ENCODE data around the gene NOC2L.
"Not testable (repeated sequence)": the region's sequence is repeated elsewhere in the genome, so short reads cannot be mapped to it uniquely, and the experiment has no call there.

The NOC2L gene

DNA sequence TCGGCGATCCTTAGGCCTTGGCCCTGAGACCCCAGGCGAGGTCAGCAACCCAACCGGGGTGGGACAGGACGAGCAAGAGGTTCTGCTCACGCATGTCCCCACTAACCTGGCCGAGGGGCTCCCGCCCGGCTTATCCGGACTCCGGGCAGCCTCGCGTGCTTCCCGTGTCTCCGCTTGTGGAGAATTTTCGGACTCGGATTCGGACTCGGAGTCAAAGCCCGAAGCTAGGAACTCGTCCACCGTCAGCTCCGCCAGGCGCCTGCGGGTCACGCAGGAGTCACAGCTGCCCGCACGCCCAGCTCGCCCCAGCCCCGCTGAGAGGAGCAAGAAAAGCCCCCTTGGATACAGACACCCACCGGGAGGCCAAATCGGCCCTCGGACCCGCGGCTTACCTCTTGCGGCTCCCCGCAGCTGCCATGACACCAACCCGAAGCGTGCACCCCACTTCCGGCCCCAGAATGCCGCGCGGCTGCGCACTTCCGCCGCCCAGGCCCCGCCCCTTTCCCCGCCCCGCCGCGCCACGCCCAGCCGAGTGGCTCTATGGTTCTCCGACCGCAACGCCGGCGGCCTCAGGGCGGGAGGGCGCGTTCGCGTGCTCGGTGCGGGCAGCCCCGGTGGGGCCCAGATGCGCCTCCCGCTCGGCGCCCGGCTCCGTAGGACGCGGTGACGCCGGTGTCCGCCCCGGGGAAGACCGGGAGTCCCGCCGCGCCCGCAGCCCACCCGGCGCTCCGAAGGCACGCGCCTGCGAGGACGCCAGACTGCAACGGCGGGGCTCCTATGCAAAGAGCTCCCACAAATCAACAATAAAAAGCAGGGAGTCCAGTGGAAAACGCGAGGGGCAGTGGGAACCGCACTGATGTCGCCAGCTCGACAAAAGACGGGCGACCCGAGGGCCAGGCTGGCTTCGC lies at the start of gene NOC2L:
TSS of gene NOC2L (minus strand) at position 434 of the 908 bp plus-strand sequence. CDS start at position 418, 16 bp downstream.
- peak; percentile 95 for DNase-seq

DNA sequence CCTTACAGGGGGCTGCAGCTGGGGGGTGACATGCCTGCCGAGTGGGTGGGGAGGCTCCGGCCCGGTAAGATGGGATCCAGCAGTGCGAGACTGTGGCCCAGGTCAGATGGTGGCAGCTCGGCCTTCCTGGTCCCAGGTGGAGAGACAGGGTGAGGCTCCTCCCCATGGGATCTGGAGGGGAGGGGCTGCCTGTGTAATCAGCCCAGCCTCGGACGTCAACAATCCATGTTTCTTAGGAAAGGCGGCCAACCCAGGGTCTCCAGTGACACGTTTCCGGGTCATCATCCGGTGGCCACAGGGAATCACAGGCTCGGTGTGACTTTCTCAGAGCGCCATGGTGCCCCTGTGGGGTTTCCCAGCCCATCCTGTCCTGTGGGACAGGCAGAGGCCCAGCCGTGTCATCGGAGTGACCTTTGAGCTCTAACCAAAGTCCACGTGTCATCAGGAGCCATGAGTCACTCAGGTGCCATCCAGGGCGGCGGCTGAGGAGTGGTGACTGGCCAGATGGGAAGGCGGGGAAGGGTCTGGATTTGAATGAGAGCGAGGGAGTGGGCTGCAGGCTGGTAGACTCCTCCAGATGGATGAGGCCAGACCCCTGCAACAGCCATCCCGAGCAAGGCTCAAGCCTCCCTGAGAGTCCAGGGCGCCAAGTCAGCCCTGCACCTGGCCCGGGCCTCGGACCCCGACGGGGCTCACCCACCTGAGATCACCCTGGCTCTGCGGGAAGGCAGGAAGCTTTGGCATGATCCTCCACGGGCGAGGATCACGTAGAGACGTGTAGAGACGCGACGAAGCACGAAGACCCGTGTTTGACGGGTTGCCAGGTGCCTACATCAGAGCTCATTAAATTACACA lies 47.5 kb upstream of the NOC2L start:
- DNase-seq, result no peak

- no peak for DNase-seq
These were observed 46.8 kb upstream of the NOC2L start for GRCh38 chr1:1005774-1006304.

GRCh38 chr1:1004780-1005697 lies 46.0 kb upstream of the NOC2L start:
- no peak for DNase-seq

- DNase-seq, result no peak
These were observed 45.3 kb upstream of the NOC2L start for GRCh38 chr1:1004420-1004779.

DNA sequence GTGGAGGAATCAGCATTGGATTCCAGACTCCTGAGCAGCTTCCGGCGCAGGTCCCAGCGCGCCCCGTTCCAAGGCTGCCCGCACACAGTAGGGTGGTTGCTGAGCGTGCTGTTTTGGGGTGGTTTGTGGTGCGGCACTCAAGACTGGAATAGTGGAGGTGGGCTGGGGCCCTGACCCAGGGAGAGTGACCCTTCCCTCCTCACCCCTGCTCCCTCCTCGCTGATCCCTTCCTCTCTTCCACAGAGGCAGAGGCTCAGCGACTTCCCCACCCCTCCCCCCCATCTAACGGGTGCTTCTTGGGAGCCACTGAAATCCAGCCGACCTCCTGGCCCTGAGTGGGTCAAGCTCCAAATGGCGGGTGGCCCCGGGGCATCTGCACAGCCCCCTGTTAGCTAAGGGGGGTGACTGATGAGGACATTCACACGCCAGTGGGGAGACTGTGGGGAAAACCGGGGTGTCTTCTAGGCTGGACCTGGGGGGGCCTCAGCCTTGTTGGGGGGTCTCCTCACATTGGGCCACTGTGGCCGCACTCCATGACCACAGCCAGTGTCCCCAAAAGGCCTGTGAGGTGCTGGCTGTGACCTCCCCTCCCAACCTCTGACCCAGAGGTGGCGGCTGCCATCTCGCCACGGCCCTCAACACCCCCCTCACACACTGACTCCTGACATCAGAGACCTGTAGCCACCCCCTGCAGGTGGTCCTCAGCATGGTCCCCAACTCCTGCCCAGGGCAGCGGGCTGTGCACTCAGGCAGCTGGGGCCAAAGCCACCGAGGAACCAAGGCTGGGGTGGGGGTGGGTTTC lies 44.8 kb upstream of the NOC2L start:
- DNase-seq, result no peak

DNA sequence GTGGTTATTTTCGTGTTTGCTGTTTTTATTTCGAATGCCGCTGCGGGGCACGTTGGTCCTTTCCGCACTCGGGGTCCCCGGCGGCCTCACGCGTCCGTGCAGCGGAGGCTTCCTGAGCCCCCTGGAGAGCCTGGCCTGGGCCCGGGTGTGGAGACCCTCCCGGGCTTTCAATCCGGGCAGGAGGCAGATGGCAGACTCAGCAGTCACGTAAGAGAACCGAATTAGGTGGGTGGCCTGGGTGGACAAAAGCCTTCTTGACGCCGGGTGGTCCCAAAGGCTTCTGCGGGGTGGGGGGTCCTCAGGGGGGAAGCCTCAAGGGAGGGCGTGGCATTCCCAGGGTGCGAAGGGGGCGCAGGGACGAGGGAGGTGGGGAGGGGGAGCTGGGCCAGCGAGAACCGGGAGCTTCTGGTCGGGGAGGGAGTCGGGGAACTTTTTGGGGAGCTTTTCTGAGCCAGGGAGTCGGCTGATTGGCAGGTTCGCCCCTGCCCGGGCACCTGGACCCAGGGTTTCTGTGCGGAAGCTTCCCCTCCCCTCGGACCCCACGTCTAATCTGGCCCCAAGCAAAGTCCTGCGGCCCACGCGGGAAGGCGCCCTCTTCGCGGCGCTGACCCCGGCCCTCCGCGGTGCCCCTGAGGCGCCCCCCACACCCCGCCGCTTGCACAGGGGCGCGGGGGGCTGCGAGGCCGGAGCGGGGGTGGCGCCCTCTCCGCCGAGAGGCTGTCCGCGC lies 42.2 kb upstream of the NOC2L start:
- DNase-seq, result no peak

DNA sequence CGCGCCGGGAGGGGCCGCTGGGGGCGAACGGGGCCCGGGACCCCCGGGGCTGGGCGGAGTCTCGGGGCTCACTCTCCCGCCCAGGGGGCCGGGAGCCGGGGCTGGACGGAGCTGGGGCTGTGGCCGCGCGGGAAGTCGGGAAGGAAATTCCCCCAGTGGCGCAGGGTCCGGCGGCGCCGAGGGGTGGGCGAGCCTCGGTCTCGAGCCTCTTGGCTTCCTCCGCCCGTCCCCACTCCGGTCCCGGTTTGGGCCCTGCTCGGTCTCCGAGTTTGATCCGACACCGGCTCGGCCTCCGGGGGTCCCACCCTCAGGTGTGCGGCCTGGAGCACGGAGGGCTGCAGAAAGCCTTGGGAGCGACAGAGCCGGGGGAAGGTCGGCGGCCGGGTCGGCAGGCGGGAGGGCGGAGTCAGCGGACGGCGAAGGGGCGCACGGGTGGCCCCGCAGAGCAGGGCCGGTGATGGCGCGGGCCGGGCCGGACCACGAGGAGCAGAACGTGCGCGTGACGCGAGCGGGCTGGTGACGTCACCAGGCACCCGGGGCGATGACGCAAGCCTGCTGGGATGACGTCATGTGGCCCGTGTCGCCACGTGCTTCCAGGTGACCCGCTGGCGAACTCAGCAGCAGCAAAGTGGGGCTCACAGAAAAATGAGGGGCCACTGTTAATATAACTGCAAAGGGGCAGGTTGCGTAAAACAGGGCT lies 41.5 kb upstream of the NOC2L start:
- DNase-seq, result peak; percentile 86

DNA sequence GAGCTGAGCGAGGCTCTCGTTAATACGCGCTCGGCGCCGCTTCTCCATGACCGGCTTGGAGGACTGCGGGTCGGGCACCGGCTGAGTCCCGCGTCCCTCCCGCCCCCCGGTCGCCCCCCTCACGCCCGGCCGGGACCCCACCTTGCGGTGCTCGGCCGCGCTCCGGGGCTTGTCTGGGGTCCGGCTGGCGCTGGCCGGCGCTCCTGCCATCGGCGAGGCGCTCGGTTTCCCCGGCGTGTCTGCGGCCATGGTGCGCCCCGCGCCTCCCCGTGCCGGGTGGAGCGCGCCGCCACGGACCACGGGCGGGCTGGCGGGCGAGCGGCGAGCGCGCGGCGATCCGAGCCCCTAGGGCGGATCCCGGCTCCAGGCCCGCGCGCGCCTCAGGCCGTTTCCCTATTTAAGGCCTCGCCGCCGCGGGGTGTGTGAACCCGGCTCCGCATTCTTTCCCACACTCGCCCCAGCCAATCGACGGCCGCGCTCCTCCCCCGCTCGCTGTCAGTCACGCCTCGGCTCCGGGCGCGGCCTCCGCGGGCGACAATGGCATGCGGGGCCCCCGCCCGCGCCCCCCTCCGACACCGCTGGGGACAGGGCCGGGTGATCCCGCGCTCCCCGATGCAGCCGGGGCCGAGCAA lies 40.8 kb upstream of the NOC2L start, which contains the start of gene HES4:
TSS of gene HES4 (minus strand) at position 373 of the 632 bp plus-strand sequence. CDS start at position 249, 124 bp downstream.
- peak; percentile 79 for DNase-seq

GRCh38 chr1:998995-999724 lies 40.1 kb upstream of the NOC2L start:
- peak; percentile 50 for DNase-seq

DNA sequence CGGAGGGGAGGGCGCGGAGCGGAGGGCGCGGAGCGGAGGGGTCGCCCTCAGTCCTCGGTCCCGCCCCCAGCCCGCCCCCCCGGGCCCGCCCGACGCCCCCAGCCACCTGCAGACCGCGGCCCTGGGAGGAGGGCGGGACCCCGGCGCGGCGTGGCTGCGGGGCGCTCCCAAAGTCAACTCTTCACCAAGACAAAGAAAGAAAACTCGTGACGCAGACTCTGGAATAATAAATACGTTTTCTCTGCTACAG lies 39.6 kb upstream of the NOC2L start:
- DNase-seq, result no peak

DNA sequence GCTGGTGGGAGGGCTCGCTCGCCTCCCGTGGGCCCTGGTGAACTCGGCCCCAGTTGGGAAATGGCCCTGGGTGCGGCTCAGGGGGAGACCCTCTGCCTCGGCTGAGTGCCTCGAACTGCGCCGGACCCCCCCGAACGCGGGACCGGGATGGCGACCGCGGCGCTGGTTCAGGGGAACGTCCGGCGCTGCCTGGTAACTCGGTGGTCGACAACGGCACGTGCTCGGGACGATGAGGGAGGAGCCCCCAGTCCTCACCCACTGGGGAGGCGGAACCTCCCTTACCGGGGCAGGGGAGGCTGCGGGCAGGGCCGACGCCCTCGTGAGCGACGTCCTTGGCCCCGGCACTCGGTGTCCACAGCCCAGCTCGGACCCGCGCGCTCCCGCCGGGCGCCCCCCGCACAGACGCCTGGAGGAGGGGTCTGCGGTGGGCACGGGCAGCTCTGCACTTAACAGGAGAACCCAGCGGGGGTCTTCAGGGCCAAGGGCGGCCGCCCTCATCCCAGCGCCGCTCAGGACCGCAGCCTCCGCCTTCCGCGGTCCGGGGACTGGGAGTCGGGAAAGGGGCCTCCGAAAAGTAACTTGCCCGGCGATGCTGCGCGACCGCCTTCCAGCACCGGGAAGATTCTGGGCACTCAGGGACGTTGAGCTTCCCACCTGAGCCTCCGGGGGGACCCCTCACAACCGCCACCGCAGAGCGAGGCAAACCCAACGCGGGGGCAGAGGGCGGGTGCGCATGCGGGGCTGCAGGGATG lies 39.1 kb upstream of the NOC2L start:
- DNase-seq, result no peak

DNA sequence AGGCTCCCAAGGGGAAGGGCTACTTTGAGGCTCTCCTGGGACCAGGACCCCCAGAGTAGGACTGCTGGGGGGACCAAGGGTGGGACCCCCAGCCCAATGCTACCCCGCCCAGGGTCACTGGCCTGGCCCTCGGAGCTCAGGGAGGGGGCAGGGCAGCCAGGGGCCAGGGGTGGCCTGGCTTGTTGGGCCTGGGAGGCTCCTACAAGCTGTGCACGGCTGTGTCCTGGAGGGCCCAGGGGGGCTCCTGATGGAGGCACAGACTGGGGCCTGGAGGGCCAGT lies 38.6 kb upstream of the NOC2L start:
- DNase-seq, result no peak

GRCh38 chr1:996851-997712 lies 38.0 kb upstream of the NOC2L start:
- no peak for DNase-seq

DNA sequence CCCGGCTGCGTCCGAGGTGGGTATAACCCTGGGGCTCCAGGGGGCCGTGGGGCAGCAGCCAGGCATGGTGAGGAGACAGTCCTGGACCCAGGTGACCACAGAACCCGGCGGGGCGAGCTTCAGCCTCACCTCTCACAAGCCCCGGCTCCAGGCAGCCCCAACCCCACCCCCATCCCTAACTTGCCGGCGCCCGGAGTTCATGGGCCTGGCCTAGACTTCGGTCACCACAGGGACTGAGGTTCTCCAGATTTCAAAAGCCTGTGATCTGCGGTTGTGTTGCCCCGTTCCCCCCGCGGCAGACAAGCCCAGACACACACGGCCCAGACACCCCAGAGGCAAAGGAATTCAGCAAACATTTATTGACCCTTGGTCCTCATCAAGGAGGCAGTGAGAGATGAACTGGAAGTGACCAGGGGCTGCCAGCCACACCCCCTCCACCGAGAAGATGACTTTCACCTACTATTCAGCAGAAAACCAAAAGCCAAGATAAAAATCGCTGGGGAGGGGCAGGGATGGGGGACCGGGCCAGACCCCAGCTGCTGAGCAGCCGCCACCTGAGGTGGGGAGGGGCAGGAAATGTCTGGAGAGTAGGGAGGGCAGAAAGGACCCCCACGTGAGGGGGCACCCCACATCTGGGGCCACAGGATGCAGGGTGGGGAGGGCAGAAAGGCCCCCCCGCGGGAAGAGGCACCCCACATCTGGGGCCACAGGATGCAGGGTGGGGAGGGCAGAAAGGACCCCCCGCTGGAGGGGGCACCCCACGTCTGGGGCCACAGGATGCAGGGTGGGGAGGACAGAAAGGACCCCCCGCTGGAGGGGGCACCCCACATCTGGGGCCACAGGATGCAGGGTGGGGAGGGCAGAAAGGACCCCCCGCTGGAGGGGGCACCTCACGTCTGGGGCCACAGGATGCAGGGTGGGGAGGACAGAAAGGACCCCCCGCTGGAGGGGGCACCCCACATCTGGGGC lies 36.9 kb upstream of the NOC2L start:
- DNase-seq, result no peak

DNA sequence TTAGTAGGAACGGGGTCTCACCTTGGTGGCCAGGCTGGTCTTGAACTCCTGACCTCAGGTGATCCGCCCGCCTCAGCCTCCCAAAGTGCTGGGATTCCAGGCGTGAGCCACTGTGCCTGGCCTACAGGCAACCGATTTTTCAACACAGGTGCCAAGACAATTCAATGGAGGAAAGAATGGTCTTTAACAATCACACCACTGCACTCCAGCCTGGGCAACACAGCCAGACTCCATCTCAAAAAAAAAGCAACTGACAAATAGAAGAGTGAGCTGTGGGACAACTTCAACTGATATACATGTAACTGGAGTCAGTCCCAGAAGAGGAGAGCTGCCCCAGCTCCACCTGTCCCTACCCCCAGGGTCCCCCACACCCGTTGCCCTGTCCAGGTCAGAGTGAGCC lies 35.5 kb upstream of the NOC2L start:
- DNase-seq, result not testable (repeated sequence)
